GM19463 (cell line): ENCODE measurements around the gene NOP14.
"Not testable (repeated sequence)": the region's sequence is repeated elsewhere in the genome, so short reads cannot be mapped to it uniquely, and the experiment has no call there.

Source experiments
- ATAC-seq: cut with Tn5 transposase; IDR thresholded peaks from one replicate; pipeline ENCODE4 v1.9.1; 2021; ENCODE audit warnings: mild to moderate bottlenecking, moderate library complexity; ENCODE audit not compliant: unreplicated experiment

NOP14 gene

GRCh38 chr4:2963175-2963965 is at the start of gene NOP14, which contains the start of gene GRK4:
TSS of gene NOP14 (minus strand) at chr4:2963406. CDS start at chr4:2963319, 87 bp downstream.
TSS of gene GRK4 (plus strand) at chr4:2963571. CDS start at chr4:2964071, 500 bp downstream.
- peak; percentile 89 for ATAC-seq

- ATAC-seq = no peak
Observed at GRCh38 chr4:3011456-3012220, 48.4 kb upstream of the NOP14 start.

DNA sequence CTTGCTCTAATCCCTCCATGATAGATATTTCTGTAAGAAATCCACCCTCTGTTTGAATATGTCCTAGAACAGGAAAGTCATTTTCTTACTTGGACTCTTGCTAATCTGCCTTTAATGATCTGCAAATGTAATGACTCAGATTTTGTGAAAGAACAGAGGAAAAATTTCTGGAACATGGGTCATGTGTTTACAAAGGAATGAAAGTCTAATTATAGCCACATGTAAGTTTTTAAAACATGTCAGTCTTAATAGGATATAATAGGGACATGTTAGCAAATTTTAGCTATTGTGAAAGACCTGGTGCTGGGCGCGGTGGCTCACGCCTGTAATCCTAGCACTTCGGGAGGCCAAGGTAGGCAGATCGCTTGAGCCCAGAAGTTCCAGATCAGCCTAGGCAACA is 47.8 kb upstream of the NOP14 start:
- ATAC-seq = no peak

GRCh38 chr4:3010577-3010976 is 47.4 kb upstream of the NOP14 start:
- ATAC-seq = no peak

DNA sequence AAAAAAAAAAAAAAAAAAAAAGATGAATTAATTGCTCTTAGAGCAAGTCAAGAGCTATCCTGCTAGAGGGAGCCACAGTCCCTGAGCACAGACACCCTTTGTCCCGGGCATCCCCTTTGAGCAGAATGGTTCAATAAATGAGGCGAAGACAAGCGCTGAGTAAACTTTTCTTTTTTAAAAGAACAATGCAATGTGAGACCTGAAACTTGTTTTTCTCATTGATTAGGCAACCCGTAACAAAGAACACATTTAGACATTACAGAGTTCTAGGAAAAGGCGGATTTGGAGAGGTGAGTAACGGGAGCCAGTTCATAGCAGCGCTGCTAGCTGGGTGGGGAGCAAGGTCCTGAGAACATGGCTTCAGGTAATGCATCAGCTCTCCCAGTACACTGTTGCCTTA is 46.2 kb upstream of the NOP14 start:
- ATAC-seq = no peak

DNA sequence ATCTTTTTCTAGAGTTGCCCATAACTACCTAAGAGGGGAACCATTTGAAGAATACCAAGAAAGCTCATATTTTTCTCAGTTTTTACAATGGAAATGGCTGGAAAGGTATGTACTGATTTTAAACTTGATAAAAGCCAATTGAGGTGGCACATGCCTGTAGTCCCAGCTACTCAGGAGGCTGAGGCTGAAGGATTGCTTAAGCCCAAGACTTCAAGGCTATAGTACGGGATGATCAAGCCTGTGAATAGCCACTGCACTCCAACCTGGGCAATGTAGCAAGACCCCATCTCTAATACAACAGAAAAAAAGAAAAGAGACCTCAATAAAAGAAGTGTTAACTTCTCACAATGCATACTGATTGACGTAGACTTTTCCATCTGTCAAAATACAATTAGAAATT is 44.5 kb upstream of the NOP14 start:
- ATAC-seq = no peak

DNA sequence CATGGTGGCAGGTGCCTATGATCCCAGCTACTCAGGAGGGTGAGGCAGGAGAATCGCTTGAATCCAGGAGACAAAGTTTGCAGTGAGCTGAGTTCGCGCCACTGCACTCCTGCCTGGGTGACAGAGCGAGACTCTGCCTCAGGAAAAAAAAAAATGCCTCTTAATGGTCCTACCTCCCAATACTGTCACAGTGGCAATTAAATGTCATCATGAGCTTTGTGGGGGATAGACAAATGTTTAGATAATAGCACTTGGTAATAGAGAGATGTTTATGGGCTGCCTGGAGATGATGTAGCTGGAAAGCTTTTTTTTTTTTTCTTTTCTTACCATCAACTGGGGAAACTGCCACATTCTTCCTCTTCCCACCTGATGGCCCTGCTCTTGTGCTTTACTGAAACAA is 33.2 kb upstream of the NOP14 start:
- ATAC-seq = no peak

GRCh38 chr4:2995546-2996265 is 32.5 kb upstream of the NOP14 start:
- no peak for ATAC-seq

- ATAC-seq = no peak
Observed at GRCh38 chr4:2994917-2995316, 31.7 kb upstream of the NOP14 start.

GRCh38 chr4:2991243-2991642 is 28.0 kb upstream of the NOP14 start:
- ATAC-seq = no peak

- ATAC-seq = not testable (repeated sequence)
Observed at GRCh38 chr4:2983715-2984114, 20.5 kb upstream of the NOP14 start.

DNA sequence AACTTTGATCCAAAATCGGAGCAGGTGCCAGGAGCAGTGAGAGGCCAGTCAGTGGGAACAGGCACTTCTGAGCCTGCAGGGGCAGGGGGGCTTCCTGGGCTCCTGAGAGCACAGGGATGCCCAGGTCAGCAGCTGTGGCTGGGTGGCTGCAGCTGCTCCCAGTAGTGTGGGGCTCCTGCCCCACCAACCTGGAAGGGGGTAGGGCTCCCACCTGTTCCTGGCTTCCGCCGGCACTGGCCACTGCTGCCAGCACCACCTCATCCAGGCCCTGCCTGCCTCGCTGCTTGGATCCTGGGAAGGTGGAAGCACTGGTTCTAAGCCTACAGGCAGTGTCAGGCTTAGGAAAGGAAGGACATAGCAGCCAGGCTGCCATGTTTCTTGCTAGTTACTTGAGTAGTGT is 18.8 kb upstream of the NOP14 start:
- no peak for ATAC-seq

GRCh38 chr4:2981256-2981819 is 18.1 kb upstream of the NOP14 start:
- ATAC-seq = no peak

DNA sequence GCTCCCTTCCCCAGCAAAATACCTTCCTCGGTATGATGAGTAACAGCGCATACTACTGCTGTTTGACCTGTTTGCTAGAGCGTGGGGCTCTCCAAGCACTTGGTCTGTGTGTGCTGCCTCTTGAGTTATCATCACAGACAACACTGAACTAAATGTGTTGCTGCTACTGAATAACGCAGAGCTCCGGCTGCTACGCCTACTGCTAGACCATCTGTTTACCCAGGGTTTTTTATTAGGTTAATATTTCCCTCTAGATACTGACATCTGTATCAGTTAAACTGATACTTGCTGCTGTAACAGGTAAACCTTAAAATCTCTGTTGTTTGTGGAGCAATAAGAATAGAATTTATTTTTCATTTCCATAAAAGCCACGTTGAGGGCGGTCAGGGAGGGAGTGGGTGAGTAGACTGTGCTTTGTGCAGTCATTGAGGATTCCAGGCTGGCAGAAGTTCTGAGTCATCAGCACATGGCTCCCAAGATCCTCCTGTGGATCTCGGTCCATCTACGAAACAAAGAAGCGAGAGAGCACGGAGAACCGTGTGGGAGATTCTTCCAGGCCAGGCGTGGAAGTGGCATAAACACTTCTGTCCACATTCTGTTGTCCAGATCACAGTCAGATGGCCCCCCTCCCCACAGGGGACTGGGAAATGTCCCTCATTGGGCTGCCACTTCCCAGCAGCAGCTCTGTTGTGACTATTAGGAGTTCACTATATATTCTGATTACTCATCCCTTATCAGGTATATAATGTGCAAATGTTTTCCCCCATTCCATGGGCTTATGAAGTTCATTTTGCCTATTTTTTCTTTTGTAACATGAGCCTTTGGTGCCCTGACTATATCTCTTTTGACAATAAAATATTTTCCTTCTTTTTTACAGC is 14.2 kb upstream of the NOP14 start:
- ATAC-seq = no peak

DNA sequence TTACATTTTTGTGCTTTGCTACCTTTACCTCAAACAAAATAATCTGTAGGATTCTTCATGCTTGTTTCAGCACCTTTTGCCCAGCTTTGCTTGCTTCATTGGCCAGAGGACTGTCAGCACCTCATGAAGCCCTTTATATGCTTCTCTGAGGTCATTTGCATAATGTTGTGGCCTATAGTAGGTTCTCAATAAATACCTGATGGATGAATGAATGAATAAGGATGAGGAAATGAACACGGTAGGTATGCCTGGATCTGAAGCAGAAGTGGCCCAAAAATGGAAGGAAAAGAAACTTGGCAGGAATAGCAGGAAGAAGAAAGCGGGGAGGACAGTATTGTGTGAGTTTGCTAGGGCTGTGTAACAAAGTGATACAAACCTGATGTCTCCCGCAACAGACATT is 8.1 kb upstream of the NOP14 start:
- no peak for ATAC-seq

- no peak for ATAC-seq
Observed at GRCh38 chr4:2968381-2968780, 5.2 kb upstream of the NOP14 start.

- no peak for ATAC-seq
Observed at GRCh38 chr4:2965262-2965661, 2.1 kb upstream of the NOP14 start.

GRCh38 chr4:2964706-2965258 is 1.6 kb upstream of the NOP14 start:
- ATAC-seq = no peak

GRCh38 chr4:2963966-2964471 is 813 bp upstream of the NOP14 start:
- peak; percentile 25 for ATAC-seq
